GM18868 (cell line): ENCODE results near the gene TEPSIN.

ENCODE experiments used
- ATAC-seq: cut with Tn5 transposase; IDR thresholded peaks from one replicate; pipeline ENCODE4 v1.9.1; 2021; ENCODE audit warnings: mild to moderate bottlenecking, moderate library complexity; ENCODE audit not compliant: unreplicated experiment

Gene TEPSIN

GRCh38 chr17:81200695-81201580, 37.9 kb downstream of the TEPSIN start:
- ATAC-seq, result no peak

GRCh38 chr17:81200201-81200600, 38.7 kb downstream of the TEPSIN start:
- ATAC-seq, result no peak

- no peak for ATAC-seq
These were observed 39.4 kb downstream of the TEPSIN start for GRCh38 chr17:81199482-81199830.

GRCh38 chr17:81198826-81199481, 39.9 kb downstream of the TEPSIN start:
- no peak for ATAC-seq

- ATAC-seq, result no peak
These were observed 40.9 kb downstream of the TEPSIN start for GRCh38 chr17:81197831-81198490.

GRCh38 chr17:81197409-81197795, 41.5 kb downstream of the TEPSIN start:
- no peak for ATAC-seq

GRCh38 chr17:81196505-81197408, 42.1 kb downstream of the TEPSIN start:
- ATAC-seq, result no peak

- ATAC-seq, result no peak
These were observed 42.8 kb downstream of the TEPSIN start for GRCh38 chr17:81195941-81196495.

- ATAC-seq, result no peak
These were observed 43.6 kb downstream of the TEPSIN start for GRCh38 chr17:81194941-81195901.

GRCh38 chr17:81194225-81194760, 44.6 kb downstream of the TEPSIN start:
- no peak for ATAC-seq

GRCh38 chr17:81193470-81194224, 45.2 kb downstream of the TEPSIN start:
- ATAC-seq, result no peak

GRCh38 chr17:81193051-81193410, 45.8 kb downstream of the TEPSIN start:
- ATAC-seq, result no peak

- ATAC-seq, result no peak
These were observed 46.3 kb downstream of the TEPSIN start for GRCh38 chr17:81192386-81193050.

GRCh38 chr17:81191646-81192045, 47.2 kb downstream of the TEPSIN start:
- no peak for ATAC-seq

- ATAC-seq, result no peak
These were observed 47.7 kb downstream of the TEPSIN start for GRCh38 chr17:81191116-81191515.

- ATAC-seq, result no peak
These were observed 48.3 kb downstream of the TEPSIN start for GRCh38 chr17:81190591-81190990.

- ATAC-seq, result no peak
These were observed 49.0 kb downstream of the TEPSIN start for GRCh38 chr17:81189670-81190530.
